Left lobe of liver (tissue), 2 donors: ENCODE measurements around the gene POLD3. TPM values are rescaled to one million over a fixed set of nuclear protein-coding genes. Genes with fewer than 3 reads are reported as not detected.
"Not testable (repeated sequence)": the region's sequence is repeated elsewhere in the genome, so short reads cannot be mapped to it uniquely, and the experiment has no call there.

Experiments
- ATAC-seq: fragments of 200-7000 bp; cut with Tn5 transposase; one replicate; pipeline ENCODE4 v1.9.1; 2020; ENCODE audit warnings: mild to moderate bottlenecking, moderate library complexity
- DNase-seq: peaks from one replicate; pipeline ENCODE4 v3.0.0-alpha.2; 2020; ENCODE audit warnings: low spot score
- total RNA-seq: library from RNA; stranded (reverse); gene quantifications from one replicate; pipeline ENCODE4 v1.2.1, GENCODE V29; 2021
- donor health status: DM: no; HTN: no; CAD: no; lungs with moderate emphysema.
- donor health status: DM: no; HTN: yes; CAD: no.

Gene POLD3
- total RNA-seq, 1 donor from 2014 or later: 3.0 TPM

DNA sequence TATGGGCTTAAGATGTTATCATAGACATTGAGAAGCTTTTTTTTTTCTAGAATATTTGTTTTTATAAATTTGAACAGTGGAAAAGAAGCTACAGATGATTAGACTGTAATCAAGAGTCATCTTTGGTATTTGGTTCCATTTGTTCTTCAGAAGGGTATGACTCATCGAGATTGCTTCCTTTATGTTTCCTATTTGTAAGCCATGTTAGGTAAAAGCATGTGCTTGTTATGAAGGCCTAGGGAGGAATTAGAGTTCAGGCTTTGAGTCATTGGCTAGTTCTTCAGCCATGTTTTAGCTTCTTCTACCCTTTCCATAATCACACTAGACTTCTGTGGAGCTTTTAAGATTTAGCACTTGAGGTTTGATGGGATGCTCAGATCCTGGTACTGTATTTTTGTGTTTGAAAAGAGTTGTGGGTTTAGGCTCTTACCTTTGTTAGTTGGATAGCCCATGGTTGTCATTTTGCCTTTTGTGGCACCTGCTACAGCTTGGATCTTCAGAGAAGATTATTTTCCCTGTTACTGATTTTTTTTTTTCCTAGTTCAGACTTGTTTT is 44.3 kb downstream of the POLD3 start:
- no peak for DNase-seq
- no peak for ATAC-seq

DNA sequence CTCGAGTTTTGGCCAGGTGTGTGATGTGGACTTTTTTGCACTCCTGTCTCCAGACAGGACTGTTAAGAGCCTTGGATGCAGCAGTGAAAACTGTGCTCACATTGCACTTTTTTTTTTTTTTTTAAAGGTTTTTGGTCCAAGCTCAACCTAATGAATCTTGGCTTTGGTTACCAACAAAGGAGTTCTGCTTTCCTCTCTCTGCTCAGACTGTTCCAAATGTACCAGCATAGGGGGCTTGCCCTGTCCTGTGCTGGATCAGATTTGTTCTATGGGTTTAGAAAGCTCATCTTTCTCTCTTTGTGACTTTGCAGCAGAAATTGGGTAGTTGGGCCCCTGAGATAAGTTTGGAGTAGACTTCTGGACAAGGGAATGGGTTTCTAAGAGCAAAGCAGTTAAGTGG is 45.3 kb downstream of the POLD3 start:
- DNase-seq (no peak), ATAC-seq (no peak)

DNA sequence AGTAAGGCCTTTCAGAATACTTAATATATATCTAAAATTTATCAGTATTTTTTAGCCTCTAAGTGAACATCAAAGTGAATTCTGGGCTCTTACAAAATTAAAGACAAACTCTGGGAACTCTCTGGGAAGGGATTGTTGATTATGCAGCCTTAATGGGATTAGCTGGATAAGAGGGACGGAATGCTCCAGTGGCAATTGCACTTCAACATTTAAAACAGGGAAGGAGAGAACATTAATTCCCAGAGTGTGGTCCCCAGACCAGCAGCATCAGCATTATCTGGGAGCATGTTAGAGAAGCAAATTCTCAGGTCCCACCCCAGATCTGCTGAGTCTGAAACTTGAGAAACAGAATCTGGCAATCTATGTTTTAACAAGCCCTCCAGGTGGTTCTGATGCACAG is 46.5 kb downstream of the POLD3 start:
- ATAC-seq (no peak), DNase-seq (no peak)

DNA sequence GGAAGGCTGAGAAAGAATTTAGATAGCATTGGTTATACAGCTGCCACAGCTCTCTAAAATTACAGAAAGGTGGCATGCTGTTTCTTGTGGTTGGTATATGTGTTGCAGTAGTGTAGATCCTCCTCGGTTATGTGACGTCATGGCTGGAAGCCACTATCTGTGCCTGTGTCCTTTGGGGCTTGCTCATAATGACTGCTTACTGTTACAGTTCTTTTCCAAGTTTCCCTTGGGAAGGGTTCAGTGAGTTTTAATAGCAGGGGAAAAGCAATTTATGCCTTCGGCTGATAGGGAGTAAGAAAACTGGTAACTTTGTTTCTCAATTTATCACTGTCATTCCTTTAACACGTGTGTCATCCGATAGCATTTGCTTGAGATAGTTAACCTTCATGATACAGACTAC is 47.2 kb downstream of the POLD3 start:
- ATAC-seq: no peak
- no peak for DNase-seq

DNA sequence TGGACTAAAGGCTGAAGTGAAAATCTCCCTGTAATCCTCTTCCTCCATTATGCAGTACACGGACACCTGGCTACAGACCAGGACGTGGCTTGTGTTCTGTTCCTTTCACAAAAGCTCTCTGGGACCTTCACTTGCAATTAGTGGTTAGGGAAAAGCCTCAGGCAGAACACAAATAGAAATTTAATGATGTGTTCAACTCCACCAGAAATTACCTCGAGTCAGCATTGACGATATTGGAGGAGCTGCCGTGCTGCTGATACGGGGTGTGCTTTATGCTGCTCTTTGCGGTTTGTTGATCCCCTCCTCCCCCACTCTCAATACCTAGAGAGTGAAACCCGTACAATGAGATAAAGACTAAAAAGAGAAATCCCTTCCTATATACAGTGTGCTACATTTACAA is 48.9 kb downstream of the POLD3 start:
- DNase-seq (no peak), ATAC-seq (no peak)

DNA sequence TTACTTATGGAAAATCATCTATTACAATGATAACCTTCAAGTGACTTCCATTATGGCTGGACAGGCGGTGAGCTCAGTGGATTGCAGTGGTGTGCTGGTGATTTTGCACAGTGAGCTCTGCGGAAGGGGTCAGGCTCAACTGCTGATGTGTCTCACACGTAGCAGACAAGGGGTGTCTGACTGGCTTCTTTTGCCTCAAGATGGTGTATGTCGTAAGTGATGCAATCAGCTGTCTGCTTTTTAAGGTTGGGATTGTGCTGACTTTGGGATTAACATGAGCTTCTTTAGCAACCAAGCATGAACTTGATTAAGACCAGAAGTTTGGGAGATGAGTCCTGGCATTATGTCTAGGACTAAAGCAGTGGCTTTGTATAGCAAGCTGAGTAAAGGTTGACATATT is 49.5 kb downstream of the POLD3 start:
- ATAC-seq (no peak), DNase-seq (no peak)

DNA sequence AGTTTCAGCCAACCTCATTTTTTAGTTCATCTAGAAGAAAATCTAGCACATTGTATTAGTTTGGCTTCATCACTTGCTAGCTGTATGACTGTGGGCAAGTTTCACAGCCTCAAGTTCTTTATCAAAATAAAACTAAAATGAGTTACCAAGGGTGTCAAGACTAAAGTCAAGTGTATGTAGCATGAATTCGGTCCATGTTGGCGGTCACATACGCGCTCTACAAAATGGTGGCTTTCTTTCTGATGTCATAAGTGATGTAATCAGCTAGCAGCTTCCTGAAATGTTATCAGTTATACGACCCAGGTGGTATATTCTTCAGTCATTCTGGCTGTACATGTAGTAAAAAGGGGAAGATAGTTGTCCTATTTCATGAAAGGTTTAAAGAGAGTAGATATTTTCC is 50.5 kb downstream of the POLD3 start:
- ATAC-seq (no peak), DNase-seq (no peak)

DNA sequence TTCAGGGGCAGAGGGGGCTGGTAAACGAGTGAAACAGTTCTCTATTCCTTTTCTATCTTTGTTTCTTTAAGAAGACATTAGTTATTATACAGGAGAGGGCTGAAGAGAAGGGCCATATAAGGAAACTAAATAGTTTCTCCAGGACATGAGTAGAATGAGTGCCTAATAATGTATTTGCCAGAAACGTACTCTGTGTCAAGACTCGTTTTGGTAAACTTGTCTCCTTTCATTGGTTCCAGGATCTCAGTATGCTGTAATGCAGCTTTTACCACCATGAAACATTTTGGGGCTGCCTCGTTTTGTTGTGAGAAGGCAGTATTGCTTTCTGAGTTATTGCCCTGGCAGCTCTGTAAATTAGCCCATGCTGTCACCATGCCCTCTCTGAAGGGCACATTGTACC is 51.7 kb downstream of the POLD3 start:
- DNase-seq (no peak), ATAC-seq (no peak)

DNA sequence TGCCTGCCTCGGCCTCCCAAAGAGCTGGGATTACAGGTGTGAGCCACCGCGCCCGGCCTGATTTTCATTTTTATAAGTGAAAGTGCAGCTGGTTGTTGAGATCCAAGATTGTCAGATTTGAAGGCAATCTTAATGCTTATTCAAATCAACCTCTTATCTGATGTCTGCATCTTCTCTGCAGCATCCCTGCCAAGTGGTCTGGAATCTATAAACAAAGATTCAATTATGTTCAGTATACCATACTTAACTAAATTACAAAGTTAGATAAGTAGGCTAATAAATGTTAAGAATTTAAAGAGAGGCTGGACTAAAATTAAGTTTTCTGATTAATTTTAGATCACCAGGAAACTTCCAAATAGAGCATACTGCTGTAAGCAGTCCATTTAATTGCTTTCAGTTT is 53.8 kb downstream of the POLD3 start:
- DNase-seq (no peak), ATAC-seq (no peak)

DNA sequence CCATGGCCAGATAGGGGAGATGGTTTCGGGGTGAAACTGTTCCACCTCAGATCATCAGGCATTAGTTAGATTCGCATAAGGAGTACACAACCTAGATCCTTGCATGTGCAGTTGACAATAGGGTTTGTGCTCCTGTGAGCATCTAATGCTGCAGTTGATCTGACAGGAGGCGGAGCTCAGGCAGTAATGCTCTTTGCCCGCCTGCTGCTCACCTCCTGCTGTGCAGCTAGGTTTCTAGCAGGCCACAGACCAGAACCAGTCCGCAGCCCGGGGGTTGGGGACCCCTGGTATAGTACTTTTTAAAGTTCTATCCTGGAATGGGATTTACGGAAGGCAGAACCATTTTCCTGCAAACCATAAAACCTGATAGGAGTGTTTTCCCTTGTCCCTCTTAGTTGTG is 54.6 kb downstream of the POLD3 start:
- ATAC-seq (no peak), DNase-seq (no peak)

DNA sequence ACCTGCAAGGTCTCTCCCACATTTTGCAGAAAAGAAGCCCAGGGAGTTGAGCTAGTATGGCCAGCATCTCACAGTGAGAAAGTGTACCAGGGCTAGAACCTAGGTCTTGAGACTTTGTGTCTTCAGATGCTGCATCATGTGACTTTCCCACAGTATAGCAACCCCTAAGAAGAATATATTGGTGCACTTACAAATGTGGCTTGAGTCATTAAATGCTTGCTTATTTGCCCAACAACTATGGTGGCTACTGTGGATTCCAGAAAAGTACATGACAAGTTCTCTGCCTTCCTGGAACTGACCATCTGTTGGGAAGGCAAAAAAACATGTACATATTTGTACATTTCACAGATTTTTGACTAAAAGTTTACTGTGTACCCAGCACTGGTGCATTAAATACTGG is 55.0 kb downstream of the POLD3 start:
- ATAC-seq: no peak

DNA sequence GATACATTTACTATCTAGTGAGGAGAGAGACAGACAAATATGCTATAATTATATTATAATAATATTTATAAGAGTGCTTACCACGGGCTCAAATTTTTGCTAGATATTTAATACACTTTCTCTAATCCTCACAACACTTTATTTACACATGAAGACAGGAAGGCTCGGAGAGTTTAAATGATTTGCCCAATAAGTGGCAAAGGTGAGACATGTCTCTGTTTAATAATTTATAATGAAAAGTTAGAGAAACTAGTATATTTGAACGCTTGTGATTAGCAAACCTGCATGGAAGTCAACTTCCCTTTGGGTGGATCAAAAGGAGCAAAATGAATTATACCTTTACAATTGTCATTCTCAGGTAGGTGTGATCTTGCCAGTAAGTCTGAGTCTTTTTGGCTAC is 55.4 kb downstream of the POLD3 start:
- DNase-seq (no peak), ATAC-seq (peak; percentile 60)

More for the DNA sequence above, 55.0 kb downstream of the POLD3 start:
- no peak for DNase-seq

DNA sequence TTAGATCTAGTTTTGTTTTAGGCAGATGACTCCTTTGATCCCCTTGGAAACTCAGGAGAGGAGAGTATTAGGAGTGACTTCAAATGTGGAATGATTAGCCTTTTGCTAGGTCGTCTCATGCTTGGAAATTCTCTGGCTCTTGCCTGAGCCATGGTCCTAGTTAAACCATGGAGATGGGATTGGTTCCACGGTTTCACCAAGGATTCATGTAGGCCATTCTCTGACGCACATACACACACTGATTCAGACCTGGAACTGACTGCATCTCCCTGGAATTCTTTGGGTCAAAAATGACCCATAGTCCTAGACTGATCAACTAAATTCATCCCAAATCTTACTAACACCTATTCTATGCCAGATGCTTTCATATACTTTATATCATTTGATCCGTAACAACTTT is 56.5 kb downstream of the POLD3 start:
- ATAC-seq: no peak

DNA sequence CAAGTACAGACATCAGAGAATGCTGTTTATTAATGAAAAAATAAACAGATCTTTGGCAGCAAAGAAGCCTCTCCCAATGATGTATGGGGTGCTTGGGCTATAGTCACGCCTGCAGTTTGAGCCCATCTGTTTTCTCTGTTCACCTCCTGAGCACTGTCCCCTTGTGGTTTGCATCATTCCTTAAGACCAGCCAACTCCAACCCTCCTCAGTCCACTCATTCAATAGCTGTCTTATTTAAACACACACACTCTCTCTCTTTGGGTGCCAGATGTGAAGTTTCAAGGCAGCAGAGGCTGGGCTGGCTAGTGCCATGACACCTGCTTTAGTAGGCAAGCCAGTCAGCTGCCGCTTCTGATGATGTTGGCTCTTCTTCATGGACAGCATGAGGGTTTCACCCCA is 58.1 kb downstream of the POLD3 start:
- ATAC-seq: no peak
- no peak for DNase-seq

More for the DNA sequence above, 56.5 kb downstream of the POLD3 start:
- no peak for DNase-seq

DNA sequence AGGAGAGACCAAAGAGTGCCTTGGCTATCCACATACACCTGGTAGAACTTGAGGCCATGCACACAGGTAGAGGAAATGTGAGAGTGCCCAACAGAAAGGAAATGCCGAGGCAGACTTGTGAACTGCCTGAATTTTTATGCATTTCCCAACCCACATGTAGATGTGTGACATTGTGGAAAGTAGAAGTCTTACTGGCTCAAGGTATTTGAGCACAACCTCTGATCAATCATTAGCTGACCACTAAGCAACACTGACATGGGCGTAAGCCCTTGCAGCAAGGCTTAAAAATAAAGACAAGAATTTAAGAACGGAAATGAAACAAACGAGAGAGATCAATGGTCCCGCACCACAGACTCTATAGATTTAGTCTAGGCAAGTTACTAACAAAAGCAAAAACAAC is 62.6 kb downstream of the POLD3 start:
- DNase-seq: no peak
- ATAC-seq: peak; percentile 19

DNA sequence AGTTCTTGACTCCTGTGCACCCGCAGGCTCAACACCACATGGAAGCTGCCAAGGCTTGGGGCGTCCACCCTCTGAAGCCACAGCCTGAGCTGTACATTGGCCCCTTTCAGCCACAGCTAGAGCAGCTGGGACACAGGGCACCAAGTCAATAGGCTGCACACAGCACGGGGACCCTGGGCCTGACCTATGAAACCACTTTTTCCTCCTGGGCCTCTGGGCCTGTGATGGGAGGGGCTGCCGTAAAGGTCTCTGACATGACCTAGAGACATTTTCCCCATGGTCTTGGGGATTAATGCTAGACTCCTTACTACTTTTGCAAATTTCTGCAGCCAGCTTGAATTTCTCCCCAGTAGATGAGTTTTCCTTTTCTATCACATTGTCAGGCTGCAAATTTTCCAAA is 66.7 kb downstream of the POLD3 start:
- not testable (repeated sequence) for ATAC-seq, DNase-seq

DNA sequence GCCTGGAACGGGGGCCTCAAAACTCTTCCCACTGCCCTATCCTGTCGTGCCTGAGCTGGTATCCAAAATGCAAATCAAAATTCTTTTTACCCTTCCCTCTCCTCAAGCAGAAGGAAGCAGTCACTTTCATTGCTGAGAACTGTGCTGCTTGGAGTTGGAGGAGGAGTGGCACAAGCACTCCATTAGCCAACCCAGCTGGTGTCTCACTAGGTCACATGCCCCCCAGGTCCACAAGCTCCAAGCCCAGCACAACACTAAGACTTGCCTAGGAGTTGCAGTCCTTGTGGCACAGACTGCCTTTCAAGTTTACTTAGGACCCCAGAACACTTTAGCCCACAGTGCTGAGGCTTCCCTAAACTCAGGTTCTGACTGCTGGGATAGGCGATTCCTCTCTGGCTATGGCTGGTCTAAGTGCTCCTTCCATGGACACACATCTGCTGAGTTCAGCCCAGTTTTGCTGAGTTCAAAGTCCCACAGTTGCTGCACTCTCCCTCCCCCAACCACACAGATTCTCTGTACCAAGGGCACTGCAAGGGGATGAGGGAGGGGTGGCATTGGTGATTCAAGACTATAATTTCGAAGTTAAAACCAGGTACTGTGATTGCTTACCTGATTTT is 70.2 kb downstream of the POLD3 start:
- peak; percentile 64 for DNase-seq
- ATAC-seq: peak; percentile 99

DNA sequence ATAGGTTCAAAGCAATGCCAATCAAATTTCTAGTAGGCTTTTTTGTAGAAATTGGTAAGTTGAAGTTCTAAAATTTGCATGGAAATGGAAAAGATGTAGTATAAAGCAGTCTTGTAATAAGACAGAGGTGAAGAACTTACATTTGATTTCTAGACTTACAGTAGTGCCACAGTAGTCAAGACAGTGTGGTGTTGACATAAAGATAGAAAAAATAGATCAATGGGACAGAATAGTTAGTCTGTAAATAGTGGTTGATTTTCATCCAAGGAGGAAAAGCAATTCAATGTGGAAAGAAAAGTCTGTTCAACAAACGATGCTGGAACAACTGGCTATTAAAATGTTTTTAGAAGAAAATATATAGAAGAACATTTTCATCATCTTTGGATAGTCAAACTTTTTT is 70.9 kb downstream of the POLD3 start:
- no peak for DNase-seq
- ATAC-seq: peak; percentile 16

DNA sequence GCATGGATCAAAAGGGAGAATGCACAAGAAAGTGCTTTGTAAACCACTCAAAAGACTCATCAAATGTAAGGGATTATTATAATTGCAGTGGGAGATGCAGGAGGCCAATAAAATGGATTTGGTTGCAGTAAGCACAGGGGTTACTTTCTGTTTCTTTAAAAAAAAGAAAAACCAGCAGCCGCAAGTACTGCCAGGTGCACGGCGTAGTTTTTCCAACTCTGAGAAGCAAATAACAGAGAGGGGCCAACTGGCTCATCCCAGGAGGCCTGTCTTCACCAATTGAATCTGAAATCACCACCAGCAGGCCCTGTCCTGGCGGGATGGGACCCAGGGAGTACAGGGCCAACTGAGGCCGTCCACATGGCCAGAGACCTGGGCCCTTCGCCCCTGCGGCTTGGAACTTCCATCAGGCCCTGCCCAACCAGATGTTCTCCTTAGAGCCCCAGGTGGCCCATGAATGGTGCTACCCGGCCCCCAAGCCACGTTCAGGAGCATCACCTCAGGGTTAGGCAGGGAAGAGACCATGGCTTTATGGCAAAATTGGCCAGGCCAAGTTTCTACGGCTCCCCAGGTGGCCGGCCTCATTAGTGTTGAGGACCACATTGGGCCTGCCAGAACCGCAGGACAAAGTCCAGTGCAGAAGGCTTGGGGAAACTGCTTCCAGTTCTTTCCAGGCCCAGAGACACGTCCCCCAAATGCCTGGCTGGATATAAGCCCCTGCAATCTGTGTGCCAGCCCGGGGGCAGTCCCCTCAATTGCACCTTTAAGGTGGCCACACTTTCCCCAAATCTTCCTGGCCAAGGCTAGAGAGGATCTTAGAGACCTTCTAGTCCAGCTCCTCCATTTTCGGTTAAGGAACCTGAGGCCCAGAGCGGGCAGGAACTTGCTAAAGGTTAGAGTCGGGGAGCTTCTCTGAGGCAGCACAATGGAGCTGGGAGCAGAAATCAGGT is 77.1 kb downstream of the POLD3 start:
- ATAC-seq (no peak), DNase-seq (no peak)

DNA sequence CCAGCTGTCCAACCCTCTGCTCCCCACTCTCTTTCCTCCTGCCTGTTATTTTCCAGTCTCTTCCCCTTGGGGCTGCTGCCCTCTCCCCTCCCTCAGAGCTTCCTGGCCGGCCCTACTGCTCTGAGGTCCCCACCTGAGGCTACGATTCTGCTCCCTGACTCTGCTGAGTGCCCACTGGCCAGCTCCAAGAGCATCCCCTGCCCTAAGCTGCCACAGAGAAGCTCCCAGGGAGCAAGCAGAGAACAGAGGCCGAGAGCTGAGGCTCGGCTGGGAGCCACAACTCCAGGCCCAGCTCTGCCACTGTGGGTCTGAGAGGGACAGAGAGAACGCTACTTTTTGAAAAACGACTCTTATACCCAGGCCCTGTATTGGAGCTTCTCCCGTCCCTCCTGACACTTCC is 77.8 kb downstream of the POLD3 start:
- no peak for DNase-seq
- no peak for ATAC-seq

DNA sequence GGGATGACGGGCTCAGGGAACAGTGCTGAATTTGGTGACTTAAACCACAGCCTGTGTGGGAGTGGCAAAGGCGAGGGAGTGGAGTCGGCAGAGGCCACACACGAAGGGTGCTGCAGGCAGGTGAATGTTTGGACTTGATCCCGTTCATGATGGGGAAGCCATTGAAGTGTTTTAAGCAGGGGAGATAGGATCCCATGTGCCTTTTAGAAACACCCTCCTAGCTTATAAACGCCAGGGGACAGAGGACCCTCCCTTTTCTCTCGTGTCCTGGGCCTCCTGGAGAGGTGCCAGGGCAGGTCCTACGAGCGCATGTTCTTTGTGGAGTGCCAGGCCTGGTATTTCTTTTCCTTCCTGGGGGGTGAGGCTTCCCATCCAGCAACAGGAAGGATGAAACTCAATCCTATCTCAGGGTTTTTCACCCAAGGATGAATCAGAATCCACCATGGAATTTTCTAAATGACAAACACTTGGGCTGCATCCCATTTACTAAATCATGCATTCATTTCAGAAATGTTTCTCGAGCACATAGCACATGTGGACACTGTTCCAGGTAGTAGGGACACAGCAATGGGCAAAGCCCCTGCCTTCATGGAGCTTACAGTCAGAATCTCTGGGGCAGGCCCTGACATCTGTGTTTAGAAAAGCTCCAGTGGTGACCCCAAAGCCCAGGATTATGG is 79.3 kb downstream of the POLD3 start:
- DNase-seq (no peak), ATAC-seq (no peak)
